ENCODE results near the gene HUNK. TPM values are rescaled to one million over a fixed set of nuclear protein-coding genes. Genes with fewer than 3 reads are reported as not detected.

Gene HUNK
- total RNA-seq, 1 donor from 2014 or later, result 2.8 TPM

- DNase-seq (ENCODE audit: low read depth), result no peak
- TF ChIP-seq, protein P1, sequence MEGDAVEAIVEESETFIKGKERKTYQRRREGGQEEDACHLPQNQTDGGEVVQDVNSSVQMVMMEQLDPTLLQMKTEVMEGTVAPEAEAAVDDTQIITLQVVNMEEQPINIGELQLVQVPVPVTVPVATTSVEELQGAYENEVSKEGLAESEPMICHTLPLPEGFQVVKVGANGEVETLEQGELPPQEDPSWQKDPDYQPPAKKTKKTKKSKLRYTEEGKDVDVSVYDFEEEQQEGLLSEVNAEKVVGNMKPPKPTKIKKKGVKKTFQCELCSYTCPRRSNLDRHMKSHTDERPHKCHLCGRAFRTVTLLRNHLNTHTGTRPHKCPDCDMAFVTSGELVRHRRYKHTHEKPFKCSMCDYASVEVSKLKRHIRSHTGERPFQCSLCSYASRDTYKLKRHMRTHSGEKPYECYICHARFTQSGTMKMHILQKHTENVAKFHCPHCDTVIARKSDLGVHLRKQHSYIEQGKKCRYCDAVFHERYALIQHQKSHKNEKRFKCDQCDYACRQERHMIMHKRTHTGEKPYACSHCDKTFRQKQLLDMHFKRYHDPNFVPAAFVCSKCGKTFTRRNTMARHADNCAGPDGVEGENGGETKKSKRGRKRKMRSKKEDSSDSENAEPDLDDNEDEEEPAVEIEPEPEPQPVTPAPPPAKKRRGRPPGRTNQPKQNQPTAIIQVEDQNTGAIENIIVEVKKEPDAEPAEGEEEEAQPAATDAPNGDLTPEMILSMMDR (conservative IDR thresholded peaks at IDR 0.05; ENCODE audit: low read depth, low read length), result no peak
- H3K4me3 ChIP-seq (ENCODE audit: low read depth, low read length), result no peak overlapping the region
These were observed 94.5 kb downstream of the HUNK start for GRCh38 chr21:31967334-31967733.

DNA sequence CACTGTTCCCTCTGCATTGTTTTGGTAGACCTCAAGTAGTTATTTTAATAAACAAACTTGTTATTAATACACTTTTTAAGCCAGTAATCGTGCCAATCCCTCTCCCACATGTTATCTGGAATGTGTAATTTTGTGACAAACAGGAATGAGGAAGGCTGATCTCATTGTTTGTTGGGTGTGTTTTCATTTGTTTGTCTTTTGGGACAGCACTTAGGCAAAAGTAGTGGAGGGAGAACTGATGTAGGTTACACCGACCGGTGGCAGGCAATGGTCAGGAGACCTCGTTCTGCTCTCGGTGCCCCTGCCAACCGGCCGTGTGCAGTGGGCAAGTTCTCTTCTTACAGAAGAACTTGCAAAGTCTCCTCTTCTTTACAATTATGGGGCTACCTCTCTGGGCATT lies 99.8 kb downstream of the HUNK start:
- no peak for DNase-seq (ENCODE audit: low read depth)

DNA sequence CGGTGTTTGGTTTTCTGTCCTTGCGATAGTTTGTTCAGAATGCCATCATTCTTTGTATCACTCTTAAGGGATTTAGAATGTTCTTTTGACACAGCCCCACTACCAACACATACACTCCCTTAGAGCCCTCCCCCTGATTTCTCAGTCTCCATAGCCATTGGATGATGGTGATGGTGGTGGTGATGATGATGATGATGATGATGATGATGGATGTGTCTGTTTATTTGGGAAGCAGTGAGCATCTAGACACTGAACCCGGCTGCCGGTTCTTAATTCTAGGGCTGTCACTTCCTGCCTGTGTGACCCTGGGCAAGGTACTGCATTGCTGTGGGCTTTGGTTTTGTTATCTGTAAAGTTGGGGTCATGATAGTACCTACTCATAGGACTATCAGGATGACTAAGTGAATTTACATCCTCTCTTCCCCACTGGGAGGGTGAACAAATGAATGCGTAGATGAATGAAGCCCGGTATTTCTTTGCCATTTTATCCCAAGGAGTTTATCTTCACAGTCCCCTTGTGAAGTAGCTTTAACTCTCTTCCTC lies 100.7 kb downstream of the HUNK start:
- TF ChIP-seq, protein P1 (conservative IDR thresholded peaks at IDR 0.05; ENCODE audit: low read depth, low read length), result no peak
- no peak for DNase-seq (ENCODE audit: low read depth)
- no peak overlapping the region for H3K4me3 ChIP-seq (ENCODE audit: low read depth, low read length)

More for the DNA sequence above, 99.8 kb downstream of the HUNK start:
- no peak overlapping the region for H3K4me3 ChIP-seq (ENCODE audit: low read depth, low read length)
- TF ChIP-seq, protein P1 (conservative IDR thresholded peaks at IDR 0.05; ENCODE audit: low read depth, low read length), result no peak

GRCh38 chr21:31974454-31974985 lies 101.7 kb downstream of the HUNK start:
- H3K4me3 ChIP-seq (ENCODE audit: low read depth, low read length), result no peak overlapping the region
- DNase-seq (ENCODE audit: low read depth), result no peak
- TF ChIP-seq, protein P1 (conservative IDR thresholded peaks at IDR 0.05; ENCODE audit: low read depth, low read length), result no peak

DNA sequence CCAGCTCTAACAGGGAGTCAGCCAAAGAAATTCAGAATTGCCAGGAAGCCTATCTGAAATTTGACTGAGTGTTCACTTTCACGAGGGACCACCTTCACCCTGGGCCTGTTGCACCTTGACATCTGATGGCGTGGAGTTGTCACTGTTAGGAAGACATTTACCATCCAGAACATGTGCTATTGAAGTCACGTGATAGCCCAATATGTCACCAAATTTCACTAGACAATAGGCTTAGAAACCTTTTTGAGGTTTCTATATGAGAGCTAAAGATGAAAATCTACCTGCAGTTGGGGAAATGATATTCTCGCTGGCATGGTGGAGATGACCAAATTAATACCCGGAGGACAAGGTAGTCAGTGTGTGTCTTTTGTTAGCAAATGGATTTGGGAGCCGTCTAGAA lies 102.7 kb downstream of the HUNK start:
- TF ChIP-seq, protein P1 (conservative IDR thresholded peaks at IDR 0.05; ENCODE audit: low read depth, low read length), result no peak
- H3K4me3 ChIP-seq (ENCODE audit: low read depth, low read length), result no peak overlapping the region
- DNase-seq (ENCODE audit: low read depth), result no peak

GRCh38 chr21:31977816-31978215 lies 105.0 kb downstream of the HUNK start:
- DNase-seq (ENCODE audit: low read depth), result no peak
- TF ChIP-seq, protein P1 (conservative IDR thresholded peaks at IDR 0.05; ENCODE audit: low read depth, low read length), result no peak

GRCh38 chr21:31983120-31983519 lies 110.3 kb downstream of the HUNK start:
- DNase-seq (ENCODE audit: low read depth), result peak; percentile 67
- TF ChIP-seq, protein P1 (conservative IDR thresholded peaks at IDR 0.05; ENCODE audit: low read depth, low read length), result peak; percentile 49
- peak overlapping the region; percentile 46 for H3K4me3 ChIP-seq (ENCODE audit: low read depth, low read length)

More at GRCh38 chr21:31977816-31978215, 105.0 kb downstream of the HUNK start:
- H3K4me3 ChIP-seq (ENCODE audit: low read depth, low read length), result no peak overlapping the region

Measured in epithelial cell of proximal tubule (primary cell).